Esophagus squamous epithelium (tissue), 4 donors: ENCODE measurements around the gene SCN4A.
"Not testable (repeated sequence)": the region's sequence is repeated elsewhere in the genome, so short reads cannot be mapped to it uniquely, and the experiment has no call there.

Experiments
- POLR2A ChIP-seq, 4 donors: fragments of 450-650 bp; IDR thresholded peaks; one replicate each; pipeline ENCODE4 v1.6.1; 2017; ENCODE audit warnings: antibody characterized with exemption in 4 of 4, mild to moderate bottlenecking in 4 of 4, moderate library complexity in 3 of 4
- TF ChIP-seq, protein P1 (sequence below), 6 experiments: fragments of 450-650 bp in 4 of 6; fragments of 200-600 bp in 2 of 6; sonication (generic) in 2 of 6; IDR thresholded peaks; one replicate each; pipeline ENCODE4 v1.5.1; 2016 to 2019; ENCODE audit warnings: antibody characterized with exemption in 6 of 6, mild to moderate bottlenecking in 4 of 6, moderate library complexity in 4 of 6

DNA sequence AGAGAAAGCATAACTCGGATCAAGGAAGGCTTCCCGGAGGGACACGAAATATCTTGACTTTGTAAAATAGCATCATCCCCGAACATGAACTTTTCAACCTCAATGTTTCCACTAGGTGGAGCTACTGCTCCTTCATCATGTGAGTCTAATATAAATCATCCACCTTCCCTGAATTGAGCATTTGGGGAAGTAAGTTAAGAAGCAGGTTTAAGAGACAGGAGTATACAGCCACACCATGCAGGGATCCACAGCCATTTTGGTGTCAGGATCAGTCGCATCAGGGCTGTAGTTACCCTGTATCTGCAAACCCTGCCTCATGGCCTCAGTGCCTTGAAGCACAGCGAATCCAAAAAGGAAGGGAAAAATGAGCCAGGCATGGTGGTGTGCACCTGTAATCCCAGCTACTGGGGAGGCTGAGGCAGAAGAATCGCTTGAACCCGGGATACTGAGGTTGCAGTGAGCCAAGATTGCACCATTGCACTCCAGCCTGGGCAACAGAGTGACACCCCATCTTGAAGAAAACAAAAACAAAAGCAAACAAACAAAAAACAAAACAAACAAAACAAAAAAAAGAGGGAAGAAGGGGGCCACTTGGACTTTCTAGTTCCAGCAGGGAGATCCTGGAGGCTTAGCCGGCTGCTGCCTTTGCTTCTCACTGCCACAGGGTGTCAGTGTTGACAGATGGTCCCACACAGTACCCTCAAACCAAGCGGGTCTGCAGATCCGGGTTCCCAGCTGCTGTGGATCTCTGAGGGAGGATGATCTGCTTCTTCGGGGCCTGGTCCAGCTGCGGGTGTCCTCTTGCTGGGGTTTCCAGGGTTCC, 83.5 kb downstream of the SCN4A start:
- not testable (repeated sequence) for TF ChIP-seq POLR2A (IDR thresholded peaks at IDR 0.05)
- TF ChIP-seq, protein P1, sequence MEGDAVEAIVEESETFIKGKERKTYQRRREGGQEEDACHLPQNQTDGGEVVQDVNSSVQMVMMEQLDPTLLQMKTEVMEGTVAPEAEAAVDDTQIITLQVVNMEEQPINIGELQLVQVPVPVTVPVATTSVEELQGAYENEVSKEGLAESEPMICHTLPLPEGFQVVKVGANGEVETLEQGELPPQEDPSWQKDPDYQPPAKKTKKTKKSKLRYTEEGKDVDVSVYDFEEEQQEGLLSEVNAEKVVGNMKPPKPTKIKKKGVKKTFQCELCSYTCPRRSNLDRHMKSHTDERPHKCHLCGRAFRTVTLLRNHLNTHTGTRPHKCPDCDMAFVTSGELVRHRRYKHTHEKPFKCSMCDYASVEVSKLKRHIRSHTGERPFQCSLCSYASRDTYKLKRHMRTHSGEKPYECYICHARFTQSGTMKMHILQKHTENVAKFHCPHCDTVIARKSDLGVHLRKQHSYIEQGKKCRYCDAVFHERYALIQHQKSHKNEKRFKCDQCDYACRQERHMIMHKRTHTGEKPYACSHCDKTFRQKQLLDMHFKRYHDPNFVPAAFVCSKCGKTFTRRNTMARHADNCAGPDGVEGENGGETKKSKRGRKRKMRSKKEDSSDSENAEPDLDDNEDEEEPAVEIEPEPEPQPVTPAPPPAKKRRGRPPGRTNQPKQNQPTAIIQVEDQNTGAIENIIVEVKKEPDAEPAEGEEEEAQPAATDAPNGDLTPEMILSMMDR (IDR thresholded peaks at IDR 0.05), result peak; percentile 9 to 52 (median 31)
